K562 (cell line): ENCODE measurements around the gene B4GALNT2. TPM values are rescaled to one million over a fixed set of nuclear protein-coding genes. Genes with fewer than 3 reads are reported as not detected.

Experiments
- DIDO1 ChIP-seq: fragments of 450-650 bp; IDR thresholded peaks from 2 replicates; pipeline ENCODE4 v1.6.1; 2016; ENCODE audit warnings: low read depth, missing biosample characterization, missing genetic modification characterization
- EHMT2 ChIP-seq: fragments of 450-650 bp; IDR thresholded peaks from 2 replicates; pipeline ENCODE4 v1.6.1; 2018; ENCODE audit warnings: antibody characterized with exemption
- ETS2 ChIP-seq: IDR thresholded peaks from 2 replicates; pipeline ENCODE4 v1.6.1; 2016; ENCODE audit warnings: borderline replicate concordance, missing genetic modification characterization, mild to moderate bottlenecking, moderate library complexity, missing compliant biosample characterization; ENCODE audit not compliant: poor library complexity, severe bottlenecking
- IFI16 ChIP-seq: fragments of 250-450 bp; sonication (Bioruptor Pico); IDR thresholded peaks from 2 replicates; pipeline ENCODE4 v2.1.2; 2022; ENCODE audit warnings: mild to moderate bottlenecking, inconsistent platforms
- IRF1 ChIP-seq: sonication (generic); formaldehyde crosslinking; IDR thresholded peaks from 2 replicates; pipeline ENCODE4 v1.8.0; 2022; ENCODE audit warnings: missing genetic modification reagents, mild to moderate bottlenecking, borderline replicate concordance
- LCOR ChIP-seq: sonication (generic); formaldehyde crosslinking; IDR thresholded peaks from 2 replicates; pipeline ENCODE4 v1.8.0; 2022; ENCODE audit warnings: mild to moderate bottlenecking, missing genetic modification reagents
- MAFK ChIP-seq: IDR thresholded peaks from 2 replicates; pipeline ENCODE4 v1.6.1; 2011; ENCODE audit warnings: low read length, improper control_type of control experiment
- NCOA2 ChIP-seq, 2 experiments: fragments of 450-650 bp; IDR thresholded peaks; 2 replicates each; pipeline ENCODE4 v1.6.1; 2018; ENCODE audit warnings: mild to moderate bottlenecking in 2 of 2, moderate library complexity in 1 of 2; ENCODE audit not compliant: partially characterized antibody in 2 of 2
- SRSF9 ChIP-seq: fragments of 200-400 bp; formaldehyde crosslinking; IDR thresholded peaks from 2 replicates; pipeline ENCODE4 v1.6.1; 2017; ENCODE audit warnings: low read depth, low read length, borderline replicate concordance
- TCF7 ChIP-seq: sonication (generic); IDR thresholded peaks from 2 replicates; pipeline ENCODE4 v1.6.1; 2016; ENCODE audit warnings: antibody characterized with exemption, borderline replicate concordance
- ZNF318 ChIP-seq, 2 experiments: fragments of 450-650 bp; IDR thresholded peaks; 2 replicates each; pipeline ENCODE4 v1.6.1; 2016; ENCODE audit warnings: mild to moderate bottlenecking in 2 of 2, borderline replicate concordance in 1 of 2, low read depth in 1 of 2, moderate library complexity in 1 of 2
- polyA plus RNA-seq, 8 experiments: library from polyadenylated mRNA; depleted of rRNA in 4 of 8; stranded (reverse) in 5 of 8; unstranded in 3 of 8; fragments of >200 nt; fragmentation: Nextera tagmentation in 2 of 8; fragmentation: Illumina TruSeq in 1 of 8; extraction: Ambion mirVana in 2 of 8; extraction: Trizol in 1 of 8; gene quantifications; 2 replicates each; pipeline versions ENCODE4 v1.2.1 to v1.2.3, GENCODE V29; 2011 to 2014; ENCODE audit warnings: inconsistent platforms in 1 of 8, missing spikeins in 1 of 8
- total RNA-seq, 7 experiments: library from RNA; depleted of rRNA in 6 of 7; stranded (reverse); fragments of >200 nt in 6 of 7; fragmentation: Illumina TruSeq in 2 of 7; extraction: Trizol in 2 of 7; gene quantifications; 2 replicates each; pipeline versions ENCODE4 v1.2.1 to v1.2.3, GENCODE V29; 2011 to 2021; ENCODE audit warnings: low replicate concordance in 1 of 7
- TF ChIP-seq, protein P1 (sequence below): sonication (generic); formaldehyde crosslinking; IDR thresholded peaks from 2 replicates; pipeline ENCODE4 v1.4.0; 2020; ENCODE audit warnings: mild to moderate bottlenecking, missing genetic modification reagents
- TF ChIP-seq, protein P2 (sequence below), 2 experiments: IDR thresholded peaks in 1 of 2; conservative IDR thresholded peaks in 1 of 2; 2 replicates each; pipeline ENCODE4 v1.6.1; 2016; ENCODE audit warnings: low read depth in 2 of 2, mild to moderate bottlenecking in 1 of 2, missing compliant biosample characterization in 1 of 2, missing genetic modification characterization in 1 of 2, moderate library complexity in 1 of 2

The B4GALNT2 gene
- total and polyA plus RNA-seq, 9 of the 15 experiments (the other 6 are each of a cell fraction or from before 2014, with no cell fraction given) = not detected

DNA sequence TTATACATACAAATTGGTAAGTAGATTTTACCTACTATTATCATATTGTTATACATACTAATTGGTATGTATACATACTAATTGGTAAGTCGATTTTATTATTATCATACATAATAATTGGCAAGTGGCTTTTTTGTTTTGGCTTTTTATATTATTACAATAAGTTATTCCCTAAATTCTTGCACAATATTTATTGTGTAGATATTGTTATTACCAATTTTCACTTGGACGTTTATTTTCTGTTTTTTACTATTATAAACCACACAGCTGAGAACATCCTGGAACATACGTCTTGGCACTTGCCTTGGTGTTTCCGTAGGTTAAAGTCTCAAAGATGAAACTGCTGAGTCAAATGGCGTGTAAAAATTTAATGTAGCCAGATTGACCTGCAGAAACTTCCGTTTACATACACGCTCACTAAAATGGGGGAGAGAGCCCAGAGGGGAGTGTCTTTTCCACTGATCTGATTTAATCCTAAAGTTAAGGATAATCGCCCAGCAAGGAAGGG is 58.9 kb downstream of the B4GALNT2 start (continued):
- TF ChIP-seq ZNF318 (IDR thresholded peaks at IDR 0.05; ENCODE audit: borderline replicate concordance in 1 of 2, low read depth in 1 of 2) = no peak
- TF ChIP-seq LCOR = no peak
- peak; percentile 73 for TF ChIP-seq MAFK
- no peak for TF ChIP-seq IFI16 (CRISPR knock-in tag)
- TF ChIP-seq IRF1 (CRISPR knock-in tag) = no peak
- TF ChIP-seq TCF7 = no peak
- TF ChIP-seq, protein P1, sequence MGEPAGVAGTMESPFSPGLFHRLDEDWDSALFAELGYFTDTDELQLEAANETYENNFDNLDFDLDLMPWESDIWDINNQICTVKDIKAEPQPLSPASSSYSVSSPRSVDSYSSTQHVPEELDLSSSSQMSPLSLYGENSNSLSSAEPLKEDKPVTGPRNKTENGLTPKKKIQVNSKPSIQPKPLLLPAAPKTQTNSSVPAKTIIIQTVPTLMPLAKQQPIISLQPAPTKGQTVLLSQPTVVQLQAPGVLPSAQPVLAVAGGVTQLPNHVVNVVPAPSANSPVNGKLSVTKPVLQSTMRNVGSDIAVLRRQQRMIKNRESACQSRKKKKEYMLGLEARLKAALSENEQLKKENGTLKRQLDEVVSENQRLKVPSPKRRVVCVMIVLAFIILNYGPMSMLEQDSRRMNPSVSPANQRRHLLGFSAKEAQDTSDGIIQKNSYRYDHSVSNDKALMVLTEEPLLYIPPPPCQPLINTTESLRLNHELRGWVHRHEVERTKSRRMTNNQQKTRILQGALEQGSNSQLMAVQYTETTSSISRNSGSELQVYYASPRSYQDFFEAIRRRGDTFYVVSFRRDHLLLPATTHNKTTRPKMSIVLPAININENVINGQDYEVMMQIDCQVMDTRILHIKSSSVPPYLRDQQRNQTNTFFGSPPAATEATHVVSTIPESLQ = no peak
- TF ChIP-seq NCOA2 (IDR thresholded peaks at IDR 0.05; ENCODE audit: partially characterized antibody in 2 of 2) = no peak
- TF ChIP-seq, protein P2, sequence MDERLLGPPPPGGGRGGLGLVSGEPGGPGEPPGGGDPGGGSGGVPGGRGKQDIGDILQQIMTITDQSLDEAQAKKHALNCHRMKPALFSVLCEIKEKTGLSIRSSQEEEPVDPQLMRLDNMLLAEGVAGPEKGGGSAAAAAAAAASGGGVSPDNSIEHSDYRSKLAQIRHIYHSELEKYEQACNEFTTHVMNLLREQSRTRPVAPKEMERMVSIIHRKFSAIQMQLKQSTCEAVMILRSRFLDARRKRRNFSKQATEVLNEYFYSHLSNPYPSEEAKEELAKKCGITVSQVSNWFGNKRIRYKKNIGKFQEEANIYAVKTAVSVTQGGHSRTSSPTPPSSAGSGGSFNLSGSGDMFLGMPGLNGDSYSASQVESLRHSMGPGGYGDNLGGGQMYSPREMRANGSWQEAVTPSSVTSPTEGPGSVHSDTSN (CRISPR knock-in tag; IDR thresholded peaks at IDR 0.05; ENCODE audit: low read depth) = no peak
- TF ChIP-seq, protein P2 (tag; conservative IDR thresholded peaks at IDR 0.05; ENCODE audit: low read depth) = 0 out of 2 replicates have a peak, but pooled peaks have one; percentile 21
- no peak for TF ChIP-seq ETS2
- TF ChIP-seq SRSF9 = no peak
- no peak for TF ChIP-seq DIDO1 (tag)
- no peak for TF ChIP-seq EHMT2
